Keratinocyte (primary cell): ENCODE data around the gene REEP3.

Experiments used
- EZH2 ChIP-seq: IDR thresholded peaks from one replicate; pipeline ENCODE4 v1.6.1; 2012; ENCODE audit warnings: inconsistent platforms, mild to moderate bottlenecking, low read length, moderate library complexity
- TF ChIP-seq, protein P1 (sequence below), 3 experiments: IDR thresholded peaks in 1 of 3; conservative IDR thresholded peaks in 1 of 3; optimal IDR thresholded peaks in 1 of 3; 2 replicates in 2 of 3; 3 replicates in 1 of 3; pipeline versions ENCODE3 to v1.5.1; 2011; ENCODE audit warnings: low read length in 3 of 3, mild to moderate bottlenecking in 3 of 3, moderate library complexity in 2 of 3, control low read depth in 1 of 3, inconsistent platforms in 1 of 3; ENCODE audit not compliant: insufficient read depth in 2 of 3; ENCODE audit errors: extremely low read depth in 1 of 3

DNA sequence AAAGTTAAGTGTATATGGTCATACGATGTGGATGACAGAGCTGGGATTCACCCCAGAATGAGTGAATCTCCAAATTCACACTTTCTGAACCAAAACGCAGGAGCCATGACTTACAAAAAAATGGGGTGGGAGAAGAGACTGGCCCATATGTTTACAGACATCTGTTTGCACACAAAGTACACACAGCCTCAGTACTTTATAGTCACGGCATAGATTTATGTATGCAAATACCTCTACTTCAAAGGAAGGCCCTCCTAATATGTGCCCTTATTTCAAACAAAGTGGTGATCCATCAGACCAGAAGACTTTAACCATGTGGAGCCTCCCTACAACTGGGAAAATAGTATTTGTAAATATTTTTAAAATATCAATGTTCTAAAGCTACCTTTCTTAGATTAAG lies 33.2 kb upstream of the REEP3 start:
- TF ChIP-seq, protein P1, sequence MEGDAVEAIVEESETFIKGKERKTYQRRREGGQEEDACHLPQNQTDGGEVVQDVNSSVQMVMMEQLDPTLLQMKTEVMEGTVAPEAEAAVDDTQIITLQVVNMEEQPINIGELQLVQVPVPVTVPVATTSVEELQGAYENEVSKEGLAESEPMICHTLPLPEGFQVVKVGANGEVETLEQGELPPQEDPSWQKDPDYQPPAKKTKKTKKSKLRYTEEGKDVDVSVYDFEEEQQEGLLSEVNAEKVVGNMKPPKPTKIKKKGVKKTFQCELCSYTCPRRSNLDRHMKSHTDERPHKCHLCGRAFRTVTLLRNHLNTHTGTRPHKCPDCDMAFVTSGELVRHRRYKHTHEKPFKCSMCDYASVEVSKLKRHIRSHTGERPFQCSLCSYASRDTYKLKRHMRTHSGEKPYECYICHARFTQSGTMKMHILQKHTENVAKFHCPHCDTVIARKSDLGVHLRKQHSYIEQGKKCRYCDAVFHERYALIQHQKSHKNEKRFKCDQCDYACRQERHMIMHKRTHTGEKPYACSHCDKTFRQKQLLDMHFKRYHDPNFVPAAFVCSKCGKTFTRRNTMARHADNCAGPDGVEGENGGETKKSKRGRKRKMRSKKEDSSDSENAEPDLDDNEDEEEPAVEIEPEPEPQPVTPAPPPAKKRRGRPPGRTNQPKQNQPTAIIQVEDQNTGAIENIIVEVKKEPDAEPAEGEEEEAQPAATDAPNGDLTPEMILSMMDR (optimal IDR thresholded peaks at IDR 0.05 in 1 of 3, IDR thresholded peaks at IDR 0.05 in 1 of 3, conservative IDR thresholded peaks at IDR 0.05 in 1 of 3; ENCODE audit: extremely low read depth in 1 of 3, insufficient read depth in 2 of 3, low read length in 3 of 3): no peak
- no peak for TF ChIP-seq EZH2
